Transverse colon (tissue), 3 donors: ENCODE measurements around the gene MEGF10.

Experiments used
- POLR2A ChIP-seq: fragments of 450-650 bp; IDR thresholded peaks from one replicate; pipeline ENCODE4 v1.6.1; 2016; ENCODE audit warnings: antibody characterized with exemption, mild to moderate bottlenecking, moderate library complexity
- TF ChIP-seq, protein P1 (sequence below), 5 experiments: fragments of 200-600 bp in 3 of 5; fragments of 450-650 bp in 2 of 5; sonication (generic) in 3 of 5; IDR thresholded peaks; 1 replicate in 2 of 5; 2 replicates in 3 of 5; pipeline ENCODE4 v1.5.1; 2016 to 2017; ENCODE audit warnings: antibody characterized with exemption in 5 of 5, inconsistent platforms in 3 of 5, mild to moderate bottlenecking in 2 of 5, moderate library complexity in 1 of 5

DNA sequence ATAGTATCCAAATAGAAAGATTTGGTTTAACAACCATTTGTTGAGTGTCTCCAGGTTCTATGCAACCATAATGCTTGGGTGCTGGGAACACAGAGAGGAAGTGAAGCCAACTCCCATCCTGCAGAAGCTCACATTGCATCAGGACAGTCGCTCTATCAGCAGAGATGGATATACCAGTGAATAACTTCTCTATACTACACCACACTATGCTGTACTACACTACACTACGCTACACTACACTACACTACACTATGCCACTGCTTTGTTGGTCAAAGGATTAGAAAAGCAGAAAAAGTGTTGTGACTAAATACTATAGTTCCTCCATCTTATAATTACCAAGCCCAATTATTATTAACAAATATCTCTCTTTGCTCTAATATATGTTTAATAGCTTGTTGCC, 137.7 kb downstream of the MEGF10 start:
- no peak for TF ChIP-seq POLR2A
- TF ChIP-seq, protein P1, sequence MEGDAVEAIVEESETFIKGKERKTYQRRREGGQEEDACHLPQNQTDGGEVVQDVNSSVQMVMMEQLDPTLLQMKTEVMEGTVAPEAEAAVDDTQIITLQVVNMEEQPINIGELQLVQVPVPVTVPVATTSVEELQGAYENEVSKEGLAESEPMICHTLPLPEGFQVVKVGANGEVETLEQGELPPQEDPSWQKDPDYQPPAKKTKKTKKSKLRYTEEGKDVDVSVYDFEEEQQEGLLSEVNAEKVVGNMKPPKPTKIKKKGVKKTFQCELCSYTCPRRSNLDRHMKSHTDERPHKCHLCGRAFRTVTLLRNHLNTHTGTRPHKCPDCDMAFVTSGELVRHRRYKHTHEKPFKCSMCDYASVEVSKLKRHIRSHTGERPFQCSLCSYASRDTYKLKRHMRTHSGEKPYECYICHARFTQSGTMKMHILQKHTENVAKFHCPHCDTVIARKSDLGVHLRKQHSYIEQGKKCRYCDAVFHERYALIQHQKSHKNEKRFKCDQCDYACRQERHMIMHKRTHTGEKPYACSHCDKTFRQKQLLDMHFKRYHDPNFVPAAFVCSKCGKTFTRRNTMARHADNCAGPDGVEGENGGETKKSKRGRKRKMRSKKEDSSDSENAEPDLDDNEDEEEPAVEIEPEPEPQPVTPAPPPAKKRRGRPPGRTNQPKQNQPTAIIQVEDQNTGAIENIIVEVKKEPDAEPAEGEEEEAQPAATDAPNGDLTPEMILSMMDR (IDR thresholded peaks at IDR 0.05), result no peak
